Liver (tissue), 9 donors: ENCODE data around the gene NGFR. TPM values are rescaled to one million over a fixed set of nuclear protein-coding genes. Genes with fewer than 3 reads are reported as not detected.

Experiments
- DNase-seq: peaks from one replicate; pipeline ENCODE4 v3.0.0-alpha.2; 2017; ENCODE audit warnings: low spot score
- H3K27ac ChIP-seq, 2 donors: one replicate each; pipeline ENCODE4 v1.7.0; 2013; ENCODE audit warnings: inconsistent platforms in 2 of 2, low read length in 2 of 2, control low read depth in 1 of 2, low read depth in 1 of 2, mild to moderate bottlenecking in 1 of 2
- H3K27me3 ChIP-seq, 4 donors: one replicate each; pipeline versions ENCODE4 v1.6.1 to v1.7.0; 2013; ENCODE audit warnings: low read length in 3 of 4, inconsistent platforms in 1 of 4, mild to moderate bottlenecking in 1 of 4, moderate library complexity in 1 of 4; ENCODE audit not compliant: control insufficient read depth in 4 of 4, insufficient read depth in 4 of 4
- H3K36me3 ChIP-seq, 4 donors: one replicate each; pipeline versions ENCODE4 v1.6.1 to v1.7.0; 2013; ENCODE audit warnings: low read length in 3 of 4, mild to moderate bottlenecking in 3 of 4, low read depth in 1 of 4, moderate library complexity in 1 of 4; ENCODE audit not compliant: control insufficient read depth in 4 of 4, insufficient read depth in 3 of 4
- H3K4me1 ChIP-seq, 4 donors: one replicate each; pipeline versions ENCODE4 v1.6.1 to v1.7.0; 2013; ENCODE audit warnings: low read length in 3 of 4, mild to moderate bottlenecking in 3 of 4, moderate library complexity in 1 of 4; ENCODE audit not compliant: control insufficient read depth in 4 of 4, insufficient read depth in 4 of 4
- H3K4me3 ChIP-seq, 3 donors: one replicate each; pipeline versions ENCODE4 v1.6.1 to v1.7.0; 2013; ENCODE audit warnings: low read length in 3 of 3, control low read depth in 1 of 3, low read depth in 1 of 3, mild to moderate bottlenecking in 1 of 3
- H3K9ac ChIP-seq, 2 donors: one replicate each; pipeline ENCODE4 v1.7.0; 2013; ENCODE audit warnings: low read length in 2 of 2, mild to moderate bottlenecking in 2 of 2, moderate library complexity in 2 of 2, control low read depth in 1 of 2, low read depth in 1 of 2
- H3K9me3 ChIP-seq, 4 donors: one replicate each; pipeline versions ENCODE4 v1.6.1 to v1.7.0; 2013; ENCODE audit warnings: low read length in 3 of 4; ENCODE audit not compliant: control insufficient read depth in 4 of 4
- ATF3 ChIP-seq: IDR thresholded peaks from 2 replicates; pipeline ENCODE4 v1.6.1; 2016; ENCODE audit warnings: antibody characterized with exemption
- CTCF ChIP-seq: fragments of 150-350 bp; IDR thresholded peaks from 2 replicates; pipeline ENCODE4 v1.5.1; 2017; ENCODE audit warnings: improper control_type of control experiment, low read depth, low read length; ENCODE audit not compliant: missing input control
- EGR1 ChIP-seq, 2 donors: IDR thresholded peaks; 2 replicates each; pipeline ENCODE4 v1.6.1; 2016 to 2018; ENCODE audit warnings: antibody characterized with exemption in 2 of 2, low read depth in 2 of 2
- FOXA1 ChIP-seq: IDR thresholded peaks from 2 replicates; pipeline ENCODE4 v1.6.1; 2016; ENCODE audit warnings: antibody characterized with exemption
- FOXA2 ChIP-seq: IDR thresholded peaks from 2 replicates; pipeline ENCODE4 v1.6.1; 2016; ENCODE audit warnings: antibody characterized with exemption
- GABPA ChIP-seq, 2 donors: IDR thresholded peaks in 1 of 2; conservative IDR thresholded peaks in 1 of 2; 2 replicates each; pipeline ENCODE4 v1.6.1; 2016; ENCODE audit warnings: antibody characterized with exemption in 2 of 2, mild to moderate bottlenecking in 1 of 2, moderate library complexity in 1 of 2
- HNF4G ChIP-seq: IDR thresholded peaks from 2 replicates; pipeline ENCODE4 v1.6.1; 2016; ENCODE audit warnings: antibody characterized with exemption
- JUND ChIP-seq, 2 donors: IDR thresholded peaks; 2 replicates each; pipeline ENCODE4 v1.6.1; 2016; ENCODE audit warnings: antibody characterized with exemption in 2 of 2
- MAX ChIP-seq: IDR thresholded peaks from 2 replicates; pipeline ENCODE4 v1.6.1; 2016; ENCODE audit warnings: antibody characterized with exemption
- NR2F2 ChIP-seq: IDR thresholded peaks from 2 replicates; pipeline ENCODE4 v1.6.1; 2016; ENCODE audit warnings: antibody characterized with exemption
- RAD21 ChIP-seq, 2 donors: IDR thresholded peaks; 2 replicates each; pipeline ENCODE4 v1.6.1; 2016; ENCODE audit warnings: antibody characterized with exemption in 2 of 2, mild to moderate bottlenecking in 2 of 2
- REST ChIP-seq: IDR thresholded peaks from 2 replicates; pipeline ENCODE4 v1.6.1; 2016; ENCODE audit warnings: antibody characterized with exemption, mild to moderate bottlenecking
- RXRA ChIP-seq, 2 donors: IDR thresholded peaks; 2 replicates each; pipeline ENCODE4 v1.6.1; 2017 to 2018; ENCODE audit warnings: antibody characterized with exemption in 2 of 2, mild to moderate bottlenecking in 1 of 2
- SP1 ChIP-seq: IDR thresholded peaks from 2 replicates; pipeline ENCODE4 v1.6.1; 2018; ENCODE audit warnings: antibody characterized with exemption, mild to moderate bottlenecking
- TAF1 ChIP-seq: conservative IDR thresholded peaks from 2 replicates; pipeline ENCODE4 v1.6.1; 2016; ENCODE audit warnings: antibody characterized with exemption, mild to moderate bottlenecking
- YY1 ChIP-seq: IDR thresholded peaks from 2 replicates; pipeline ENCODE4 v1.6.1; 2016; ENCODE audit warnings: antibody characterized with exemption, mild to moderate bottlenecking
- WGBS: extraction: QIAGEN DNeasy Blood & Tissue Kit; methylation state at CpG from one replicate; pipeline ENCODE4 v1.1.7; 2013; 5-methylcytosine and 5-hydroxymethylcytosine counted together
- polyA plus RNA-seq, 2 donors: library from polyadenylated mRNA; stranded (reverse) in 1 of 2; unstranded in 1 of 2; fragments of 200-250 nt in 1 of 2; fragments of >200 nt in 1 of 2; fragmentation: Nextera tagmentation in 1 of 2; extraction: Ambion mirVana in 1 of 2; gene quantifications; one replicate each; pipeline versions ENCODE4 v1.2.1 to v1.2.3, GENCODE V29; 2013 to 2015
- total RNA-seq, 2 donors: library from RNA; depleted of rRNA; stranded (reverse); fragments of >200 nt; gene quantifications; one replicate each; pipeline ENCODE4 v1.2.3, GENCODE V29; 2014
- donor health status: healthy.
- donor health status: healthy.
- donor health status: healthy.
- donor health status: healthy.
- donor health status: healthy.

The NGFR gene
- total and polyA plus RNA-seq, 4 donors: 6.9 to 11.0 (median 10.5) TPM

GRCh38 chr17:49552070-49552751 is 57.1 kb downstream of the NGFR start:
- TF ChIP-seq RAD21 (IDR thresholded peaks at IDR 0.05): no peak
- TF ChIP-seq EGR1 (IDR thresholded peaks at IDR 0.05; ENCODE audit: low read depth in 2 of 2): no peak
- TF ChIP-seq YY1: no peak
- no peak for TF ChIP-seq ATF3
- TF ChIP-seq REST: no peak
- no peak for TF ChIP-seq TAF1
- TF ChIP-seq CTCF: no peak
- no peak for TF ChIP-seq FOXA1
- no peak for TF ChIP-seq SP1
- TF ChIP-seq RXRA (IDR thresholded peaks at IDR 0.05): no peak
- TF ChIP-seq JUND (IDR thresholded peaks at IDR 0.05): no peak
- TF ChIP-seq FOXA2: no peak
- TF ChIP-seq GABPA (IDR thresholded peaks at IDR 0.05 in 1 of 2, conservative IDR thresholded peaks at IDR 0.05 in 1 of 2): no peak
- no peak for TF ChIP-seq NR2F2
- TF ChIP-seq MAX: no peak
- no peak overlapping the region for H3K27ac ChIP-seq
- H3K27me3 ChIP-seq: no peaks in the 10 kb centered on the region
- H3K9me3 ChIP-seq: no peaks in the 10 kb centered on the region
- peaks cover 6 to 33% (median 24%) of the 10 kb centered on the region in 4 donors for H3K4me1 ChIP-seq
- H3K4me3 ChIP-seq: no peak overlapping the region
- peak; percentile 31 for DNase-seq
- H3K36me3 ChIP-seq: no peaks in the 10 kb centered on the region
- H3K9ac ChIP-seq: no peak overlapping the region
- WGBS: 87% methylated on average over 27 of the region's 27 CpGs

- Histone ChIP-seq H3K9ac (no peak overlapping the region), H3K4me3 (no peak overlapping the region), H3K4me1 (peaks cover 5 to 17% (median 11%) of the 10 kb centered on the region in 4 donors), H3K9me3 (no peaks in the 10 kb centered on the region), H3K36me3 (no peaks in the 10 kb centered on the region), H3K27me3 (no peaks in the 10 kb centered on the region), H3K27ac (no peak overlapping the region)
- no peak for TF ChIP-seq HNF4G
- no peak for TF ChIP-seq MAX
- TF ChIP-seq RXRA (IDR thresholded peaks at IDR 0.05): no peak
- no peak for DNase-seq
- 80% methylated on average over 8 of the region's 8 CpGs for WGBS
These were observed 58.7 kb downstream of the NGFR start for GRCh38 chr17:49553676-49554335.
